Liver (tissue), 3 donors: ENCODE measurements around the gene ESRP2.

ENCODE experiments used
- EGR1 ChIP-seq, 2 donors: IDR thresholded peaks; 2 replicates each; pipeline ENCODE4 v1.6.1; 2016 to 2018; ENCODE audit warnings: antibody characterized with exemption in 2 of 2, low read depth in 2 of 2
- FOXA1 ChIP-seq: IDR thresholded peaks from 2 replicates; pipeline ENCODE4 v1.6.1; 2016; ENCODE audit warnings: antibody characterized with exemption
- HNF4A ChIP-seq, 2 donors: conservative IDR thresholded peaks; 2 replicates each; pipeline ENCODE4 v1.6.1; 2016; ENCODE audit warnings: antibody characterized with exemption in 2 of 2, mild to moderate bottlenecking in 2 of 2
- JUND ChIP-seq, 2 donors: IDR thresholded peaks; 2 replicates each; pipeline ENCODE4 v1.6.1; 2016; ENCODE audit warnings: antibody characterized with exemption in 2 of 2
- TAF1 ChIP-seq: conservative IDR thresholded peaks from 2 replicates; pipeline ENCODE4 v1.6.1; 2016; ENCODE audit warnings: antibody characterized with exemption, mild to moderate bottlenecking
- YY1 ChIP-seq: IDR thresholded peaks from 2 replicates; pipeline ENCODE4 v1.6.1; 2016; ENCODE audit warnings: antibody characterized with exemption, mild to moderate bottlenecking
- TF ChIP-seq, protein P1 (sequence below): fragments of 150-350 bp; IDR thresholded peaks from 2 replicates; pipeline ENCODE4 v1.5.1; 2017; ENCODE audit warnings: improper control_type of control experiment, low read depth, low read length; ENCODE audit not compliant: missing input control
- donor health status: healthy.
- donor health status: healthy.

GRCh38 chr16:68236137-68236825 is 354 bp upstream of the ESRP2 start:
- TF ChIP-seq JUND (IDR thresholded peaks at IDR 0.05) (no peak), YY1 (peak; percentile 21), EGR1 (IDR thresholded peaks at IDR 0.05; ENCODE audit: low read depth in 2 of 2) (peak in 1 of 2 donors; percentile 62), TAF1 (no peak), FOXA1 (no peak), HNF4A (conservative IDR thresholded peaks at IDR 0.05) (peak in 1 of 2 donors; percentile 2)
- TF ChIP-seq, protein P1, sequence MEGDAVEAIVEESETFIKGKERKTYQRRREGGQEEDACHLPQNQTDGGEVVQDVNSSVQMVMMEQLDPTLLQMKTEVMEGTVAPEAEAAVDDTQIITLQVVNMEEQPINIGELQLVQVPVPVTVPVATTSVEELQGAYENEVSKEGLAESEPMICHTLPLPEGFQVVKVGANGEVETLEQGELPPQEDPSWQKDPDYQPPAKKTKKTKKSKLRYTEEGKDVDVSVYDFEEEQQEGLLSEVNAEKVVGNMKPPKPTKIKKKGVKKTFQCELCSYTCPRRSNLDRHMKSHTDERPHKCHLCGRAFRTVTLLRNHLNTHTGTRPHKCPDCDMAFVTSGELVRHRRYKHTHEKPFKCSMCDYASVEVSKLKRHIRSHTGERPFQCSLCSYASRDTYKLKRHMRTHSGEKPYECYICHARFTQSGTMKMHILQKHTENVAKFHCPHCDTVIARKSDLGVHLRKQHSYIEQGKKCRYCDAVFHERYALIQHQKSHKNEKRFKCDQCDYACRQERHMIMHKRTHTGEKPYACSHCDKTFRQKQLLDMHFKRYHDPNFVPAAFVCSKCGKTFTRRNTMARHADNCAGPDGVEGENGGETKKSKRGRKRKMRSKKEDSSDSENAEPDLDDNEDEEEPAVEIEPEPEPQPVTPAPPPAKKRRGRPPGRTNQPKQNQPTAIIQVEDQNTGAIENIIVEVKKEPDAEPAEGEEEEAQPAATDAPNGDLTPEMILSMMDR: no peak
